Measurements from ENCODE around the gene LUZP2. TPM values are rescaled to one million over a fixed set of nuclear protein-coding genes. Genes with fewer than 3 reads are reported as not detected.

The LUZP2 gene
- total RNA-seq, 2 experiments from 2014 or later = not detected

GRCh38 chr11:24738972-24739371, 242.1 kb downstream of the LUZP2 start:
- Histone ChIP-seq H3K27me3 (ENCODE audit: control insufficient read depth in 1 of 2, insufficient read depth in 2 of 2, low read length in 2 of 2) (no peaks in the 10 kb centered on the region), H3K4me1 (ENCODE audit: insufficient read depth, low read length) (no peaks in the 10 kb centered on the region), H3K36me3 (ENCODE audit: insufficient read depth, low read length) (no peaks in the 10 kb centered on the region), H3K9me3 (ENCODE audit: control insufficient read depth in 1 of 2, insufficient read depth in 1 of 2, low read length in 2 of 2) (peaks cover 0 to 3% of the 10 kb centered on the region in 2 experiments), H3K27ac (ENCODE audit: low read depth in 1 of 2, low read length in 2 of 2) (no peak overlapping the region), H3K4me3 (ENCODE audit: low read length) (no peak overlapping the region)
- no peak for DNase-seq
- peaks cover 4% of the 10 kb centered on the region for H3K4me1 Mint-ChIP-seq (ENCODE audit: low read depth)
- no peak for ATAC-seq (ENCODE audit: poor library complexity)
- CTCF ChIA-PET = no interaction called here
- H3K27me3 Mint-ChIP-seq = no peaks in the 10 kb centered on the region
- POLR2A ChIA-PET = no interaction called here
- intact Hi-C loops (cut with DNase I, micrococcal nuclease) = no loop called here
- H3K36me3 Mint-ChIP-seq (ENCODE audit: low read depth) = no peaks in the 10 kb centered on the region
- peaks cover 3% of the 10 kb centered on the region for H3K9me3 Mint-ChIP-seq
- TF ChIP-seq CTCF (IDR thresholded peaks at IDR 0.05) = no peak
- no peak overlapping the region for H3K27ac Mint-ChIP-seq
- no peak overlapping the region for H3K4me3 Mint-ChIP-seq

- intact Hi-C loops (cut with DNase I, micrococcal nuclease) = no loop called here
- Histone ChIP-seq H3K27me3 (ENCODE audit: control insufficient read depth in 1 of 2, insufficient read depth in 2 of 2, low read length in 2 of 2) (no peaks in the 10 kb centered on the region), H3K4me3 (ENCODE audit: low read length) (no peak overlapping the region), H3K27ac (ENCODE audit: low read depth in 1 of 2, low read length in 2 of 2) (no peak overlapping the region), H3K36me3 (ENCODE audit: insufficient read depth, low read length) (no peaks in the 10 kb centered on the region), H3K4me1 (ENCODE audit: insufficient read depth, low read length) (no peaks in the 10 kb centered on the region), H3K9me3 (ENCODE audit: control insufficient read depth in 1 of 2, insufficient read depth in 1 of 2, low read length in 2 of 2) (peaks cover 0 to 3% of the 10 kb centered on the region in 2 experiments)
- no peaks in the 10 kb centered on the region for H3K27me3 Mint-ChIP-seq
- no peaks in the 10 kb centered on the region for H3K36me3 Mint-ChIP-seq (ENCODE audit: low read depth)
- H3K9me3 Mint-ChIP-seq = peaks cover 3% of the 10 kb centered on the region
- no peak for TF ChIP-seq CTCF (IDR thresholded peaks at IDR 0.05)
- H3K4me3 Mint-ChIP-seq = no peak overlapping the region
- DNase-seq (no peak), ATAC-seq (ENCODE audit: poor library complexity) (no peak)
- ChIA-PET CTCF (no interaction called here), POLR2A (no interaction called here)
- H3K27ac Mint-ChIP-seq = no peak overlapping the region
- peaks cover 4% of the 10 kb centered on the region for H3K4me1 Mint-ChIP-seq (ENCODE audit: low read depth)
Observed at GRCh38 chr11:24739637-24740036, 242.8 kb downstream of the LUZP2 start.

GRCh38 chr11:24747275-24748251, 250.7 kb downstream of the LUZP2 start:
- H3K9me3 Mint-ChIP-seq = peaks cover 6% of the 10 kb centered on the region
- no peak for ATAC-seq (ENCODE audit: poor library complexity)
- Histone ChIP-seq H3K27ac (ENCODE audit: low read depth in 1 of 2, low read length in 2 of 2) (no peak overlapping the region), H3K9me3 (ENCODE audit: control insufficient read depth in 1 of 2, insufficient read depth in 1 of 2, low read length in 2 of 2) (peaks cover 0 to 7% of the 10 kb centered on the region in 2 experiments), H3K4me1 (ENCODE audit: insufficient read depth, low read length) (no peaks in the 10 kb centered on the region), H3K36me3 (ENCODE audit: insufficient read depth, low read length) (no peaks in the 10 kb centered on the region), H3K27me3 (ENCODE audit: control insufficient read depth in 1 of 2, insufficient read depth in 2 of 2, low read length in 2 of 2) (no peaks in the 10 kb centered on the region), H3K4me3 (ENCODE audit: low read length) (no peak overlapping the region)
- H3K4me3 Mint-ChIP-seq = no peak overlapping the region
- no peak overlapping the region for H3K27ac Mint-ChIP-seq
- DNase-seq = no peak
- no peak for TF ChIP-seq CTCF (IDR thresholded peaks at IDR 0.05)
- H3K27me3 Mint-ChIP-seq = no peaks in the 10 kb centered on the region
- intact Hi-C loops (cut with DNase I, micrococcal nuclease) = no loop called here
- POLR2A ChIA-PET = no interaction called here
- H3K4me1 Mint-ChIP-seq (ENCODE audit: low read depth) = no peaks in the 10 kb centered on the region
- no peaks in the 10 kb centered on the region for H3K36me3 Mint-ChIP-seq (ENCODE audit: low read depth)
- CTCF ChIA-PET = no interaction called here
